GM08714 (cell line): ENCODE measurements around the gene GRK6.
A peak's percentile ranks its signal among the peaks of the same experiment; 100 is the strongest.

Experiments
- H3K4me3 ChIP-seq: fragments of 200-500 bp; sonication (Bioruptor generic); 2 replicates; pipeline ENCODE4 v1.5.1; 2014; ENCODE audit warnings: mild to moderate bottlenecking, low read length, inconsistent platforms
- ZNF274 ChIP-seq: IDR thresholded peaks from 2 replicates; pipeline ENCODE4 v1.6.1; 2012; ENCODE audit warnings: mild to moderate bottlenecking, low read depth, low read length

Gene GRK6

DNA sequence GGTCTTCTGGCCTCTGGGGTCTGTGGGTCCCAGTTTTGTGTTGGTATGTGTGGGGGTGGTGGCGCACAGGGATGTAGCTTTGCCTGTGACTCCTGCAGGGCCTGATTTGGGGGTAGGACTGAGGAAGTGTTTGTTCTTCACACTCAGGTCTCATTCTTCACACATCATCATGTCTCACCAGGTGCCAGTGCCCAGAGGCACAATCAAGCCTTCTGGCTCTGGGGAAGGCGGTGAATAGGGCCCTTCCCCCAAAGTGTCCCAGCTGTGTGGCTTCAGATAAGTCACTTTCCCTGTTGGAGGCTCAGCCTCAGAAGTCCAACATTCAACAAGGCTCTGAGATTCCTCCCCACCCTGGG, 41.8 kb downstream of the GRK6 start:
- H3K4me3 ChIP-seq: no peak overlapping the region
- TF ChIP-seq ZNF274: no peak

DNA sequence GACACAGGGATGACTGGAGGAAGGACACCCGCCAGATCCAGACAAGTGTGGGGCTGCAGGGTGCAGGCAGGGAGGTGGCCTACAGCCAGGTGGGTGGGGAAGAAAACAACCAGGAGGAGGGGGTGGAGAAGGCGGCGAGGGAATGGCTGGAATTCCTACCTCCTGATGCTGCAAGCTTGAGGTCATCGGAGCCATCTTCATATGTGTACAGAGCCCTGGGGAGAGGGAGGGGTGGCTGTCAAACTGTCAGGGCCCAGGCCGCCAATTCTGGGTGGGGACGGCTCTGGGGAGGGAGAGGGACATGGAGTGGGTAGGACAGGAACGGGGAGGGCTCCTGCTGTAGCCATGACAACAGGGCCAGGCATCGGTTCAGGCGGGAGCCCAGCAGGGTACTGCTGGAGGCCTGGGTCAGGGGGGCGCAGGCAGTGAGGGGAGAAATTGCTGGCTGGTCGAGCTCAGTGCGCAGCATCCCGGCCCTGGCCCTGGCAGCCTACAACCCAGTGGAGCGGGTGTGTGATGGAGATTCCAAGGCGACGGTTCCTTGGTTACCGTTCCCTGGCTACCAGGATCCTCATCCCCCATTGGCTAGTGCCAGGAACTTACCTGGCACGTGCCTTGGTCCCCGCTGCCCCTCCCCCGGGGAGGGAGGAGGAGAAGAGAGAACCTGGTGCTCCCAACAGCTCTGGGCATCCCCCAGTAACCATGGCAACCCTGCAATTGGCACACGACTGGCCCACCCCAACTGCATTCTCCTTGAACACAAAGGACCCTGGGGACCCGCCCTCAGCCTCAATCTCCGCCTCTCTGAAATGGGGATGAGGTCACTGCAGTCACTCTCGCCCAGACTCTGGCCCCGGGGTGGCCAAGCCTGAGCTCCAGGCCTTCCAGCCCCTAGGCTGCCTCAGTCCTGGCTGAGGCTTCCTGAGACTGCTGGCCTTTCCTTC, 42.5 kb downstream of the GRK6 start:
- no peak for TF ChIP-seq ZNF274
- H3K4me3 ChIP-seq: no peak overlapping the region

- no peak overlapping the region for H3K4me3 ChIP-seq
- TF ChIP-seq ZNF274: no peak
Observed at GRCh38 chr5:177469750-177470525, 43.5 kb downstream of the GRK6 start.

DNA sequence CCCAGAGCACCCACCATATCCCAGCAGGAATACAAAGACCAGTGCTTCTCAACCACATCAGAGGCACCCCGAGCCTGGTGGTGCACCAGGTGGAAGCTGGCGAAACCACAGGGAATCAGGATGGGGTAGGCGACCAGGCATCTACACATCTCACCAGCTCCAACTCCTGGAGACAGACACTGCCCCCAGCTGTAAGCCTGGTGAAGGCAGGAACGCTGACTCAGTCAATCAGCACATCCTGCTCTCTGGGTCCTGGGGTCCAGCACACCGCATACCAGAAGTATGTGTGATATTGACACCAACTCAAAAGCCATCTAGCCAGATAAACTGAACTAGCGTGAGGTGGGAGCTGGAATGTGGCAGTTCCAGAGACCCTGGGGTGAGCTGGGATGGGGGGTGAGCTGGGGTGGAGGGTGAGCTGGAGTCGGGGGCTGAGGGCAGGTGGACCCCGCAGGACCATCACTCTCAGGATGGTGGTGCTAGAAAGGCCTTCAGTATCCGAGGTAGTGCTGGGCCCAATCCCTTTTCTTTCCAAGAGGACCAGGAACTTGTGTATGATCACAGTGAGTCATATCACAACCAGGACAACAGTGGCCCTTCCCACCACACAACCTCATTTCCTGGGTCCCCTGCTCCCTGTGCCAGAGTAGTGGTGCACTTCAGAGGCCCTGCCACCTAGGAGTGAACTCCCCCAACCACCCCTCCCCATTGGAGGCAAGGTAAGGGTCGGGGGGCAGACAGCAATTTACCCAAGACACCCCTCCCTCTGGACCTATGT, 44.5 kb downstream of the GRK6 start:
- TF ChIP-seq ZNF274: no peak
- no peak overlapping the region for H3K4me3 ChIP-seq

DNA sequence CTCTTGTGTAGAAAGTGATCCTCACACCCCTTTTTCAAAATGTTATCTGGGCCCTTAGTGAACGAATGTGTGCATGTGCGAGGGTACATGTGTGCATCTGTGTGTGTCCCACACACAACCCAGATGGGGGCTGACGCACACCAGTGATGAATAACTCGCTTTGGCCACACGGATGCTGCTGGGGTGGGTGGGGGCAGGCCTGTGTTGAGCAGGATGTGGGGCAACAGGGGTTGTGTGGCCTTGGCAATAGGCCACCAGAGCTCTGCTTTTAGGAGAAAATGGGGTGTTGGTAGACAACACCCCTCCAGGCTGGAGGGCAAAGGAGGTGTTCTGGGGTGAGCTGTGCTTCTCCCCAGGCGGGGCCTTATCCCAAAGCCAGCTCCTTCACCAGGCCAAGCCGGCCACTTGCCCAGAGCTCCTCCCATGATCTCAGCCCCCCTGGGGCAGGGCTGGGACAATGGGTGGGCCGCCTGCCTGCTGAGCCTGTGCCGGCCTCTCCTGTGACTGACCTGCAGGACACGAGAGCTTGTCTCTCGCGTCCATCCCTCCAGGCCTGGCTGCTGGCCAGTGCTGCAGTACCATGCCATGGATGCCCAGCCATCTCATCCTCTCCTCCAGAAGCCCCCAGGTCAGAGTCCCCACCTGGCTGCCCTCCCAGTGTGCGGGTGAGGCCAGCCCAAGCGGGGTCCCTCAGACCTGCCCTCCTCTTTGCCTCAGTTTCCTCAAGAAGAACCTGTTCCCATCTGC, 45.3 kb downstream of the GRK6 start:
- no peak for TF ChIP-seq ZNF274
- peak overlapping the region; percentile 66; the same call in 1 of the 2 replicates for H3K4me3 ChIP-seq

GRCh38 chr5:177472460-177473442, 46.3 kb downstream of the GRK6 start:
- TF ChIP-seq ZNF274: no peak
- peak overlapping the region; percentile 66 for H3K4me3 ChIP-seq

GRCh38 chr5:177473443-177474001, 47.0 kb downstream of the GRK6 start, which contains the start of gene DBN1:
Gene DBN1 (minus strand): TSS chr5:177473634. CDS start chr5:177473521, 113 bp downstream.
- H3K4me3 ChIP-seq: peak within 1 kb of the TSS; percentile 66

DNA sequence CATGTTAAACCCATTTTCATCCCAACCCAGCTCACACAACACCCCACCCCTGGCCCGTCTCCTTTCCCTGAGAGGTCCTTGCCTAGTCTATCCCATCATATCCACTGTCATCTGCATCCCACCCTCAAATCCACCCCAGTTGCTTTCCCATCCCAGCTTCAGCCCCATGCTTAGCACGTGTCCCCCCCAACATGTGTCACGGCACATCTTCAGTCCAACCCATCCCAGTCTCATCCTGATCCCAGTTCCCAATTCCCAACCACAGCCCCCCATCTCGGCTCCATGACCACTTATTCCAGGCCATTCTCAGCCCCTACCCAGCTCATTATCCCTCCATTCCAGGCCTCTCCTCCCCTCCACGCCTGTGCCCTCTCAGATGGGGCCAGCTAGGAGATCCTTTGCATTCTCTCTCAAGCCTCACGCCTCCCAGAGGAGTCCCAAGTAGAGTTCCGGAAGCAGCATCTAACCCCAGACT, 47.6 kb downstream of the GRK6 start:
- TF ChIP-seq ZNF274: no peak
- no peak overlapping the region for H3K4me3 ChIP-seq

More at GRCh38 chr5:177473443-177474001, 47.0 kb downstream of the GRK6 start, which contains the start of gene DBN1:
- no peak for TF ChIP-seq ZNF274

- H3K4me3 ChIP-seq: no peak overlapping the region
Observed at GRCh38 chr5:177474846-177475562, 48.5 kb downstream of the GRK6 start.

DNA sequence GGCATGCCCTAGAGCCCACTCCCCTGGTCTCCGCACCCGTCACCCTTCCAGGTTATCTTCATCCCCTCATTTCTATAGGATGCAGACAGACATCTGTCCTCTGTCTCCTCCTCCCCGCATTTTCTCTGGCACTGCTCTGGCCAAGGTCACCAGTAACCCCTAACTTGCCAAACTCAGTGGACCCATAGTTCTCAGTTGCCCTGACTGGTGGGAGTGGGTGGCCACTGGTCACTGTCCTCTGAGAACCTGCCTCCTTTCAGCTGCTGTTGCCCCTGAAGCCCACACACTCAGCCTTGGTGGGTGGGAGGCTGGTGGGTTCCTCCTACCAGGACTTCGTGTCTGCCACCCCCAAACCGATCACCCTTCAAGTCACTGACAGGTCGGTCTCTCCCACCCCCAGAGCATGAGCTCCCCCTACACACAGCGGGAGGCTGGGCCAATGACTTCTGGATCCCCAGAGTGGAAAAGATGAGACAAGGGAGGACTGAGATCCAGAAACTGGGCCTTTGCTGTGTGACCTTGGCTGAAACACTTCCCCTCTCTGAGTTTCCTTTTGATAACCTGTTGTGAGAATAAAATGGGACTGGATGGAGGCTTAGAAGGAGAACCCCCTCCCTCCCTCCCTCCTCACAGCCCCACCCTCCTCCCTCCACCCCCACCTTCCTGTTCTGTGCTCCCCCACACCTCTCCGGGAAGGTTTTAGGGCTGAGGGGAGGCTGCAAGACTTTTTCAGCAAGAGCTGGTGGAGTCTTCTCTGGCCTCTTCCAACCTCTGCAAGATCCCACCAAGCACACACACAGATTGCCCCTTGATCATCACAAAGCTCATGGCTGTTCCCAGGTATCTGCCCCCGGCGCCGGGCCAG, 49.3 kb downstream of the GRK6 start:
- no peak for TF ChIP-seq ZNF274
- no peak overlapping the region for H3K4me3 ChIP-seq

More at GRCh38 chr5:177474846-177475562, 48.5 kb downstream of the GRK6 start:
- no peak for TF ChIP-seq ZNF274
